Colon (tissue), 2 donors: ENCODE measurements around the gene B3GALT4.
A peak's percentile ranks its signal among the peaks of the same experiment; 100 is the strongest.

Source experiments
- FAIRE-seq: peaks from 2 replicates; lab custom pipeline; 2012; peaks lifted over from hg19 to GRCh38; lab: Jason Lieb, UNC
- donor health status: control.
- donor health status: control.

B3GALT4 gene

GRCh38 chr6:33315793-33316602 is 39.1 kb downstream of the B3GALT4 start:
- FAIRE-seq, result no peak

GRCh38 chr6:33316603-33317418 is 39.9 kb downstream of the B3GALT4 start:
- FAIRE-seq, result no peak

- FAIRE-seq, result no peak
These were observed 40.4 kb downstream of the B3GALT4 start for GRCh38 chr6:33317419-33317668.

- peak; percentile 82 for FAIRE-seq
These were observed 40.9 kb downstream of the B3GALT4 start, which contains the start of gene ZBTB22 for GRCh38 chr6:33317669-33318425. TSS of gene ZBTB22 (minus strand) at chr6:33317744. CDS start at chr6:33316916, 828 bp downstream.

GRCh38 chr6:33318426-33319073 is 41.6 kb downstream of the B3GALT4 start:
- no peak for FAIRE-seq

GRCh38 chr6:33319939-33320314 is 43.0 kb downstream of the B3GALT4 start:
- FAIRE-seq, result no peak

GRCh38 chr6:33320315-33321181 is 43.6 kb downstream of the B3GALT4 start:
- FAIRE-seq, result no peak

- no peak for FAIRE-seq
These were observed 44.3 kb downstream of the B3GALT4 start for GRCh38 chr6:33321227-33321626.

- FAIRE-seq, result no peak
These were observed 46.7 kb downstream of the B3GALT4 start for GRCh38 chr6:33323623-33323948.

GRCh38 chr6:33324125-33324524 is 47.2 kb downstream of the B3GALT4 start:
- no peak for FAIRE-seq
